ENCODE data around the gene KLRK1. TPM values are rescaled to one million over a fixed set of nuclear protein-coding genes. Genes with fewer than 3 reads are reported as not detected.
"Not testable (repeated sequence)": the region's sequence is repeated elsewhere in the genome, so short reads cannot be mapped to it uniquely, and the experiment has no call there.

The KLRK1 gene
- total RNA-seq, 2 donors from 2014 or later: 0.78 to 2.0 TPM

DNA sequence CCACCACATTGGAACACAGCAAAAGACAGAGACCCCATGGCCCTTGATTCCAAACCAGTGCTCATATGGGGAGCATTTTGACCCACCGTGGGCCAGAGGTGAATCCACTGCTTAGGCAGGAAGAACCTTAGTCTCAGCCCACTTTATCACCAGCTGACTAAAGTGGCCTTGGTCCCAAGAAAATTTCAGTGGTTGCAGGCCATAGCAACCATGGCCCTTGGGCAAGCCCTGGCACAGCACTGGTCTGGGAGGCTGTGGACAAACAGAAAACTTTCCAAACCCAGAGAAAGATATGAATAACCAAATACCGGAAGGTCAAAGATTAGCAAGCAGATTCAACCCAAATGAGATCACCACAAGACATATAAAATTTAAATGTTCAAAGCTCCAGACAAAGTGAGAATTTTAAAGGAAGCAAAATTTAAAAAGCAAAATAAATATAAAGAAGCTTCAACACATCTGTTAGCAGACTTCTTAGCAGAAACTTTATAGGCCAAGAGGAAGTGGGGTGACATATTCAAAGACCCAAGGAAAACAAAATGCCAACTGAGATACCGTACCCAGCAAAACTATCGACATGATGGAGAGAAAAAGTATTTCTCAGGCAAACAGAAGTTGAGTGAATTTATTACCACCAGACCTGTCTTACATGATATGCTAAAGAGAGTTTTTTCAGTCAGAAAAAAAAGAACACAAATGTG lies 7.8 kb downstream of the KLRK1 start:
- no peaks in the 10 kb centered on the region for H3K36me3 Mint-ChIP-seq (ENCODE audit: low read depth)
- H3K27ac Mint-ChIP-seq: no peak overlapping the region
- H3K4me3 Mint-ChIP-seq: no peak overlapping the region
- peaks cover 35% of the 10 kb centered on the region for H3K27me3 Mint-ChIP-seq
- H3K4me1 Mint-ChIP-seq: no peaks in the 10 kb centered on the region
- ATAC-seq (no peak), DNase-seq (no peak)
- no peaks in the 10 kb centered on the region for H3K9me3 ChIP-seq (ENCODE audit: control insufficient read depth, low read length, poor library complexity, severe bottlenecking)

DNA sequence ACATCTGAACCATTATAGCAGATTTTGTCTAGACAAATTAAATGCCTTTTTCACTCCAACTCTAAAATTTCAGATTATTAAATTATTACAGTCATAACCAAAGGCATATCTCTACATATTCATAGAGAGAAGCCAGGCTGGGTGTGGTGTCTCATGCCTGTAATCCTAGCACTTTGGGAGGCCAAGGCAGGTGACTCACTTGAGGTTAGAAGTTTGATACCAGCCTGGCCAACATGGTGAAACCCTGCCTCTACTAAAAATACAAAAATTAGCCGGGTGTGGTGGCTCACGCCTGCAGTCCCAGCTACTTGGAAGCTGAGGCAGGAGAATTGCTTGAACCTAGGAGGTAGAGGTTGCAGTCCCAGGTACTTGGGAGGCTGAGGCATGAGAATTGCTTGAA lies 11.1 kb downstream of the KLRK1 start:
- ATAC-seq; H3K4me3 Mint-ChIP-seq; H3K4me1 Mint-ChIP-seq; H3K9me3 ChIP-seq (ENCODE audit: control insufficient read depth, low read length, poor library complexity, severe bottlenecking); DNase-seq; H3K36me3 Mint-ChIP-seq (ENCODE audit: low read depth); H3K27ac Mint-ChIP-seq: not testable (repeated sequence)
- H3K27me3 Mint-ChIP-seq: peaks cover 34% of the 10 kb centered on the region

DNA sequence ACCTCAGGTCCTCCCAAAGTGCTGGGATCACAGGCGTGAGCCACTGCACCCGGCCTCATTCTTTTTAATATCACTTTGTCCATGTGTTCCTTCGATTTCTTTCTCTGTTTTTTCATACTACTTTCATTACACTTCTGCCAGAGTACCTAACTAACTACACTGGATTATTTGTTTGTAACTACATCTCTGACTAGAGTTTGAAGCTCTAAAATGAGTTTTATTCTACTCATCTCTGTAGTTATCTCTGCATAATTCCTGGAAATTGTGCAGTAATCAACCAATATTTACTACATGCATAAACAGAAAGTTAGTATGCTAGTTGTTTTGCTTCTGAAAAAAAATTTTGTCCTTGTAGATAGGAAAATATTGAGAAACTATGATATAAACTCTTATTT lies 15.2 kb downstream of the KLRK1 start:
- Mint-ChIP-seq H3K36me3 (ENCODE audit: low read depth) (peaks cover 4% of the 10 kb centered on the region), H3K27ac (no peak overlapping the region), H3K4me1 (peaks cover 8% of the 10 kb centered on the region), H3K4me3 (peak overlapping the region; percentile 9), H3K27me3 (peaks cover 26% of the 10 kb centered on the region)
- H3K9me3 ChIP-seq (ENCODE audit: control insufficient read depth, low read length, poor library complexity, severe bottlenecking): no peaks in the 10 kb centered on the region
- ATAC-seq (no peak), DNase-seq (no peak)

DNA sequence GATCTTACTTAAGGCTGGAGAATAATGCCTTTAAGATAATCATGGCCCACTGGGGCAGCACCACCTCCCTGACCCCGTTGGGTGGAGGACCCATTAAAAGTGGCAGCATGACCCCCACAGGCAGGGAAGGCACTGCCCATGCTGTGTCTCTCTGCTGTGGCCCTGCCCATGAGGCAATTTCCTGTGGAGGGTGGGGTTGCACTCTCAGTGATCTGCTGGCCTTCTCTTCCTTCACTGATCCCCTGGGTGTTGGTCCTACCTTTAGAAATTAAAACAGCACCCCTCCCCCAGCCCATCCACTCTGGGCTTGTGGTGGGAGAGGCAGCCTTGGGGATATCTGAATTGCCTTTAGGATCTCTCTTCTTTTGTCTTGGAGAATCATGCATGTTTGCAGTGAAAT lies 17.3 kb downstream of the KLRK1 start:
- Mint-ChIP-seq H3K4me3 (no peak overlapping the region), H3K36me3 (ENCODE audit: low read depth) (peaks cover 7% of the 10 kb centered on the region), H3K27ac (no peak overlapping the region), H3K4me1 (peaks cover 8% of the 10 kb centered on the region), H3K27me3 (peaks cover 26% of the 10 kb centered on the region)
- no peak for ATAC-seq
- DNase-seq: no peak
- no peaks in the 10 kb centered on the region for H3K9me3 ChIP-seq (ENCODE audit: control insufficient read depth, low read length, poor library complexity, severe bottlenecking)

DNA sequence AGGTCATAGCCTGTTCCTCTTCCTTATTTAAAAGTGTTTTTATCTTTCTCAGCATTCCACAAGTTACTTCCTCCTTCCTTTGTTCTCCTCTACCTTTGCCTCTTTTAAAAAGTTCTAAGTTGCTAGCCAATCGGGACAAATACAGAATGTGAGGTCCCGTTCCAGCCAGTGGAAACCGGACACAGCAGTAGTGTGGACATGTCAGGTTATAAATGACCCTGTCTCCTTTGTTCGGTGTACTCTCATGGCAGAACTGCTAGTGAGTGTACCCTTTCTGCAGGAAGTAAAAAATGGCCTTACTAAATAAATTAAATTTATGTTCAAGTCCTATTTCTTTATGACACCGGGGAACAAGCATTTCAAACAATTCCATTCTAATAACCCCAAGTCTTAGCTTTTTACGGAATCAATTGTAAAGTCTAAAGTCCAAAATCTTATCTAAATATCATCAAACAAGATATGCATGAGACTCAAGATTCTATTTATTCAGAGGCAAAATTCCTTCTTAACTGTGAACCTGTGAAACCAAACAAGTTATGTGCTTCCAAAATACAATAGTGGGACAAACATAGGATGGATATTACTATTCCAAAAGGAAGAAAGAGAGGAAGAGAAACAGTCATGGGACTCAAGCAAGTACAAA lies 17.8 kb downstream of the KLRK1 start:
- H3K4me1 Mint-ChIP-seq; H3K9me3 ChIP-seq (ENCODE audit: control insufficient read depth, low read length, poor library complexity, severe bottlenecking); H3K27ac Mint-ChIP-seq; ATAC-seq; DNase-seq; H3K4me3 Mint-ChIP-seq; H3K36me3 Mint-ChIP-seq (ENCODE audit: low read depth): not testable (repeated sequence)
- H3K27me3 Mint-ChIP-seq: peaks cover 26% of the 10 kb centered on the region

DNA sequence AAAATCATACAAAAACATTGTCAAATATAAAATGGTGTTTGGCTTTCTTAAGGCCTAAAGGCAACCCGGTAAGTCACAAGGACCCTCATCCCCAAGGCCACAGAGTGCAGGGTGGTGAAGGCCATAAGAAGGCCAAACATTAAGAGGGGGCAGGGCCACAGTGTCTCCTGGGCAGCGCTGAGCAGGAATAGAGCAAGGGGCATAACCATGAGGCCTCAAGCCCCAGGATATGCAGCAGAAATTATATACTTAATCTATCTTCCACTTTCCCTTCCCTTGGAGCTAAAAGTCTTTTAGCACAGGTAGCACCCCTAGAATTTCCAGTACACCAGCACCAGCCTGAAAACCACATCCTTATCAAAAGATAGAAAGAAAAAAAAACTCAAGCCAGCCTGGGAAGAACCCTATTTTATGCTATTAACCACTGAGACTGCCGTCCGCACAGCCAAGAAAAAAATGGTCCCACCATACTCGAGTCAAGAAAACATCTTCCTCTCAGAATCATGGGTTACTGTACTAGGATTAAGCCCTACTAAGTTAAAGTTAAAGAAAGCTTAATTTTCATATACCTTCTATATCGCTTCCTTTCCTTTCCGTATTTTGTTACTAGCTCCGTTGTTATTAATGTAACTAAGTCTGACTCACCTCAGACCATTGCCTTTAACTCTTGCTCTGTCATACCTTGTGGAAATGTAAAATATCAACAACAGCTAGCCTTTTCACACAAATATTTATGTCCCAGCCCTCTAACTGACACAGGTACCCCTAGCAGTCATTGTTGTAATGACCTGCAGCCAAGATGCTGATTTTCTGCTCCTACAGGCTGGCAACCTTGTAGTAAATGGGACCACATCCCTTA lies 20.1 kb downstream of the KLRK1 start:
- ATAC-seq (no peak), DNase-seq (no peak)
- H3K27me3 Mint-ChIP-seq: peaks cover 26% of the 10 kb centered on the region
- H3K9me3 ChIP-seq (ENCODE audit: control insufficient read depth, low read length, poor library complexity, severe bottlenecking): no peaks in the 10 kb centered on the region
- no peak overlapping the region for H3K27ac Mint-ChIP-seq
- H3K4me3 Mint-ChIP-seq: no peak overlapping the region
- H3K36me3 Mint-ChIP-seq (ENCODE audit: low read depth): peaks cover 7% of the 10 kb centered on the region
- H3K4me1 Mint-ChIP-seq: peaks cover 8% of the 10 kb centered on the region

DNA sequence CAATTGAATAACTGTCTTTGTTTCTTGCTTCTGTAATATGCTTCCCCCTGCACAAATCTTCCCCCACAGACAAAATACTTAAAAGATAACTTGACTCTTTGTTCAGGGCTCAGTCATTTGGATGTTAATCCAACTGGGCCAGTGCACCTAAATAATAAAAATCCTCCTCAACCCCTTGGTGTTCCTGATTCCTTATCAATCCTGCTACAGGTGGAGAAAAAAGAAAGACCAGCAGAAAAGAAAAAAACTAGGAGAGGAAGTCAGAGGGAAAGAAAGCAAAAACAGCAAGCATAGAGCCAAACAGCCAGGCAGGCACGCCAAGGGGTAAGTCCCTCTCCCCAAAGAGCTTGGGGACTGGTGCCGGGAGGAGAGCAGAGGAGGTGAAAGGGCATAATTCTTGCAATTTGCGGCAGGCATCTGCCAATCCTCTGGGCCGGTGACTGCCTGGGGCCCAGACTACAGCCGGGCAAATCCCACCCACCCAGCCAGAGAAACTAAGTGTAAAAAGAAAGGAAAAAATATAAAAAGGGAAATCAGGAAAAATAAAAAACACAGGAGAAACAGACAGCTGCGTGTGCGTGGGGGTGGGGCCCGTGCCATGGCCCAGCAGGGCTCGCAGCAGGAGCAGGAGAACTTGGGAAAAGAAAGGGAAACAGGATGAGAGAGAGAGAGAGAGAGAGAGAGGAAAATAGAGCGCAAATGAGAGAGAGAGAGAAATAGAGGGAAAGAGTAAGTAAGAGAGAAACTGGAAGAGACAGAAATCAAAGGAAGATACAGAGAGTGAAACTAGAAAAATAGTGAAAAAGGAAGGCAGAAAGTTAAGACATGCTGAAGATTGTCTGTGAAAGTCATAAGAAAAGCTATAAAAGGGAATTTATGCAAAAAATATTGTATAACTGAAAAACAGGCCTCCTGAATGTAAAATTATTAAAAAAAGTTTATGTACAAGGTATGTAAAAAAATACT lies 21.4 kb downstream of the KLRK1 start:
- peaks cover 7% of the 10 kb centered on the region for H3K36me3 Mint-ChIP-seq (ENCODE audit: low read depth)
- H3K4me3 Mint-ChIP-seq: no peak overlapping the region
- peaks cover 20% of the 10 kb centered on the region for H3K27me3 Mint-ChIP-seq
- peaks cover 8% of the 10 kb centered on the region for H3K4me1 Mint-ChIP-seq
- ATAC-seq (no peak), DNase-seq (no peak)
- H3K27ac Mint-ChIP-seq: peak overlapping the region; percentile 35
- H3K9me3 ChIP-seq (ENCODE audit: control insufficient read depth, low read length, poor library complexity, severe bottlenecking): no peaks in the 10 kb centered on the region

DNA sequence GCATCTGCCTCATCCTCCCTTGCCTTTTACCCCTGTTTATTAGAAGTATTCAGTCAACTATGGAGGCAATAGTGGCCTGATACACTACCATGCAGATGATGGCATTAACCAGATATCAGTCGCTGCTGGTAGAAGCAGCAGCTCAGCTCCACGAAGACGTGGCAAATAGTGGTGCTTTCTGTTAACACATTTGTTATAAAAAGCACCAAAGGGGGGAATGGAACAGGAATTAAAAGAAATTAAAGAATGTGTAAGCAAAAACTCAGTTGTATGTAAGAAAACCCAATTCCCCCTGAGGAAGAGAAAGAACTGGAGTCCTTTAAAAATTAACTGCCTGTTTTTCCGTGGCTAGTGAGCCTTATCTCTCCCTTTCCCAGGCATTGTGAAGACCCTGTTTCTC lies 22.1 kb downstream of the KLRK1 start:
- DNase-seq; H3K36me3 Mint-ChIP-seq (ENCODE audit: low read depth); H3K27ac Mint-ChIP-seq; H3K9me3 ChIP-seq (ENCODE audit: control insufficient read depth, low read length, poor library complexity, severe bottlenecking); ATAC-seq; H3K4me3 Mint-ChIP-seq; H3K4me1 Mint-ChIP-seq: not testable (repeated sequence)
- H3K27me3 Mint-ChIP-seq: peaks cover 17% of the 10 kb centered on the region

DNA sequence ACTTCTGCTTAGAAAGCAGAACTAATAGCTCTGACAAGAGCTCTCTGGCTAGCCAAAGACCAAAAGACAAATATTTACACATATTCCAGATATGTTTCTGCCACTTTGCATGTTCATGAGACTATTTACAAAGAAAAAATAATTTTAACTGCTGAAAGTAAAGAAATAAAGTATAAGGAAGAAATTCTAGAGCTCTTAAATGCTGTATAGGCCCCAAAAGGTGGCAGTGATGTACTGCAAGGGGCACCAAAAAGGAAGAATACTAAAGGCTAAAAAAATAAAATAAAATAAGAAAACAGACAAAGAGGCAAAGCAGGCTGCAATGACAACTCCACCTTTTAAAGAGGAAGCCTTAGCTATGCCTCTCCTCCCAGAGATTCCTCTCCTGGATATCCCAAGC lies 23.0 kb downstream of the KLRK1 start:
- Mint-ChIP-seq H3K27ac (no peak overlapping the region), H3K27me3 (peaks cover 9% of the 10 kb centered on the region), H3K4me1 (no peaks in the 10 kb centered on the region), H3K36me3 (ENCODE audit: low read depth) (peaks cover 3% of the 10 kb centered on the region), H3K4me3 (no peak overlapping the region)
- no peak for DNase-seq
- no peaks in the 10 kb centered on the region for H3K9me3 ChIP-seq (ENCODE audit: control insufficient read depth, low read length, poor library complexity, severe bottlenecking)
- no peak for ATAC-seq

DNA sequence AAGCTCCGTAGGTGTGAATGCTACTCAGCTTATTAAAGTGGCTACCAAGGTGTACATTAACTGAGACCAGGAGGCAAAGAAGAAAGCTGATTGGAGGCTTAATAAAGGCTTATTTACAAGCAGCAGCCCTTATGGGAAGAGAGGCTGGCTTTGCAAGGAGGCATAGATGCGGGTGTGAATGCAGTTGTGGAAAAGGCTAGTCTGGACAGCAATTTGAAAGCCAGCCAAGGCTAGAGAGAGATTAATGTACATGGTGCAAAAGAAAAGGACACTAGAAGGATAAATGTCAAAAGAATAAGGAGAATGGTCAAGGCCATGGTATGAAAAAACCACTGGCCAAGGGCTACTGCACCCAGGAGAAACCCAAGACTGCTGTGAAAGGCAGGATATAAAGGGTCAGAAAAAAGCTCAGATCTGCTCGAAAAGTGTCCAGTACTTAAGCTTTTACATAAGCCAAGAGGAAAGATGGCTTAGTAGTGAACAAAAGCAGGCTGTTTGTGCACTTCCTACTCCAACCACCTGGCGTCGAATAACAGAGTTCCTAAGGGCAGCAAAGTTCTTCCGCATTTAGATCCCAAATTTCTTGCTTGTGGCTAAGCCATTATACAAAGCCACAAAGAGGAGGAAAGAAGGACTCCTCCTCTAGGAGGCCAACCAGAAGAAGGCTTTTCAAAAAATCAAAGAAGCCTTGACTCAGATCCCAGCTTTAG lies 24.0 kb downstream of the KLRK1 start:
- H3K4me1 Mint-ChIP-seq: no peaks in the 10 kb centered on the region
- no peak for ATAC-seq
- H3K36me3 Mint-ChIP-seq (ENCODE audit: low read depth): peaks cover 3% of the 10 kb centered on the region
- H3K27ac Mint-ChIP-seq: no peak overlapping the region
- H3K9me3 ChIP-seq (ENCODE audit: control insufficient read depth, low read length, poor library complexity, severe bottlenecking): no peaks in the 10 kb centered on the region
- H3K27me3 Mint-ChIP-seq: peaks cover 4% of the 10 kb centered on the region
- no peak overlapping the region for H3K4me3 Mint-ChIP-seq
- no peak for DNase-seq

DNA sequence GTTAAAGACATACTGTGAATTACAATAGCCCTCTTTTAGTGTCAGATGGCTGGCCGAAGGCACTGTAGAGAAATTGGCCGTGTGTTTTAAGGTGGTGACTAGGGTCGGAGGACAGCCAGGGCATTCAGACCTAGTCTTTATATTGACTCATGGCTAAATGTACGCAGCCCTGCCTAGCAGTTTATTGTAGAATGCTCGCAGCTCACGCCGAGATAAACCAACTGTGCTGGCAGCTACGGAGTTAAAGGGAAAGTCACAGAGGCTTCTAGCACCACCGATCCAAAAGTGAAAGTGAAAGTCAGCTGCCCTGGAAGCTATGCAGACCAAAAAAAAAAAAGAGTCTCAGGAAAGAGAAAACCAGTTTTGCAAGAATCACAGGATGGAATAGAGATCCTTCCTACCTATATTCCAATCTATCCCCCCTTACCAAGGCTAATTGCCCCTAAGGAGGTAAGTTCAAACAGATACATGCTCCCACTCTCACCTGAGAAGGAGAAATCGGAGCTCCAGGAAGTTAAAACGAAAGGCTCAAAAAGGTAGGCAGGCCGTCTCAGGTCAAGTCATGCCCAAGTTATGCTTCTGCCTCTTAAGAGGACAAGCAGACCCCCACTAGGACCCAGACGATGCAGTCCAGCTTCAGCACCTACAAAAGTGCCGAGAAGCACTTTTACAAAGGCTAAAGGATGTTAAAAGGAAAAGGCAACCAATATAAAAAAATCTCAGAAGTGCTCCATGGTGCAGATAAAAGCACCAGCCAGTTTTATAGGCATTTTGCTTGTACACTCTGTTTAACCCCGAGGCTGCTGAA lies 24.8 kb downstream of the KLRK1 start:
- no peak overlapping the region for H3K27ac Mint-ChIP-seq
- H3K4me3 Mint-ChIP-seq: no peak overlapping the region
- peak; percentile 86 for ATAC-seq
- no peaks in the 10 kb centered on the region for H3K9me3 ChIP-seq (ENCODE audit: control insufficient read depth, low read length, poor library complexity, severe bottlenecking)
- peaks cover 3% of the 10 kb centered on the region for H3K36me3 Mint-ChIP-seq (ENCODE audit: low read depth)
- peak in 2 of 3 donors; percentile 18 to 39 for DNase-seq
- H3K27me3 Mint-ChIP-seq: no peaks in the 10 kb centered on the region
- H3K4me1 Mint-ChIP-seq: no peaks in the 10 kb centered on the region

All from T-helper 17 cell (primary cell).